Uterus (tissue), 4 donors: ENCODE data around the gene CEP131. TPM values are rescaled to one million over a fixed set of nuclear protein-coding genes. Genes with fewer than 3 reads are reported as not detected.

Source experiments
- DNase-seq, 2 donors: peaks; one replicate each; pipeline ENCODE4 v3.0.0-alpha.2; 2019 to 2020
- H3K27ac ChIP-seq, 2 donors: fragments of 200-600 bp; sonication (generic); 1 replicate in 1 of 2; 2 replicates in 1 of 2; pipeline ENCODE4 v1.5.1; 2016 to 2018
- H3K27me3 ChIP-seq, 2 donors: fragments of 200-600 bp; sonication (generic); one replicate each; pipeline ENCODE4 v1.5.1; 2018 to 2019; ENCODE audit warnings: control low read depth in 1 of 2
- H3K36me3 ChIP-seq, 2 donors: fragments of 200-600 bp; sonication (generic); one replicate each; pipeline ENCODE4 v1.5.1; 2019; ENCODE audit warnings: control low read depth in 1 of 2
- H3K4me1 ChIP-seq, 2 donors: fragments of 200-600 bp; sonication (generic); one replicate each; pipeline ENCODE4 v1.5.1; 2018 to 2019; ENCODE audit warnings: control low read depth in 1 of 2
- H3K4me3 ChIP-seq, 2 donors: fragments of 200-600 bp; sonication (generic); 1 replicate in 1 of 2; 2 replicates in 1 of 2; pipeline ENCODE4 v1.5.1; 2018 to 2019; ENCODE audit warnings: mild to moderate bottlenecking in 1 of 2
- H3K9me3 ChIP-seq, 2 donors: fragments of 200-600 bp; sonication (generic); one replicate each; pipeline ENCODE4 v1.5.1; 2019; ENCODE audit warnings: control low read depth in 1 of 2
- POLR2A ChIP-seq, 2 donors: fragments of 450-650 bp; IDR thresholded peaks; one replicate each; pipeline ENCODE4 v1.6.1; 2016; ENCODE audit warnings: antibody characterized with exemption in 2 of 2, mild to moderate bottlenecking in 1 of 2, moderate library complexity in 1 of 2
- intact Hi-C: fragments of 100-400 bp; cut with DNase I; formaldehyde crosslinking; loops from one replicate; pipeline ENCODE4 v1.15.1; 2023; ENCODE audit warnings: low total_unique reads
- total RNA-seq, 4 donors: library from RNA; depleted of rRNA in 3 of 4; stranded (reverse); fragments of >200 nt in 3 of 4; gene quantifications; one replicate each; pipeline versions ENCODE4 v1.1.0 to v1.2.4, GENCODE V29; 2014 to 2023
- TF ChIP-seq, protein P1 (sequence below), 4 experiments: fragments of 200-600 bp in 2 of 4; fragments of 450-650 bp in 2 of 4; sonication (generic) in 2 of 4; IDR thresholded peaks; one replicate each; pipeline ENCODE4 v1.5.1; 2016 to 2019; ENCODE audit warnings: antibody characterized with exemption in 4 of 4, mild to moderate bottlenecking in 2 of 4, moderate library complexity in 1 of 4
- donor health status: DM: yes; HTN: yes; CAD: no.

CEP131 gene
- total RNA-seq, 4 donors from 2014 or later = 2.9 to 13.3 (median 10.0) TPM

DNA sequence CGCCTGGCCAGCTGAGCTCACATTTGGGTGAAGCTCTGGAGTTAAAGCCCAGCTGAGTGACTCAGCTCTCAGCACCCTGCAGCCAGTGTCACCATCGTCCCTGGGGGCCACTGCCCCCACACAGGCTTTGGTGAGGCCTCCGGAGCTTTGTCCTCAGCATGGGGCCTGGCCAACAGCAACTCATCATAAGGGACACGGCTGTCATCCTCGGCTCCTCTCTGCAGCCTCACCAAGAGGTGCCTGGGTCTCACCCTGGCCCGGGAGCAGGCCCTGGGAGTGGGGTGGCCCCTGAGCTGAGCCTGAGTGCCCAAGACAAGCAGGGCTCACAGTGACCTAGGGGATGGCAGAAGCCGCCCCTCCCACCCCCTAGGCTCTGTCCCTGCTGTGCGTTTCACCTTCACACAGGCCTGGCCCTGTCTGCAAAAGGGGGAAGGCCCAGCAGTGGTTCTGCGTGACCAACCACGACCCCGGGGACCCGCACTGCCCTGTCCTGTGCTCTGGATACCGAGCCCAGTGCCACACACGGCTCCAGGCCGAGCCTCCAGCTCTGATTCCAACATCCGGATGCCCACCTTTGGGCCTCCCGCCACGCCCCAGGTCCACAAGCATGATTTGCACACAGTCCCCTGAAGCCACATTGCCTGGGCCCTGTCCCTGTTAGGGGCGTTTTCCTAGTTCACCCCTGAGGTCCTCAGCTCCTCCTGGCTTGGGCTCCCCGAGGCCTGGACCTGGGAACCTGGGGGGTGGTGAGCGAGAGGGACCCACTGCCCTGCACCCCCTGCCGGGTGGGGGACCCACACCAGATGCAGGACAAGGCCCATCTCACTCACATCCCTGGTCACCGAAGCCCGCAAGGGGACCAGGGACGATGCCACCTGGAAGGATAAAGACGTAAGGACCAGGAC, 34.9 kb downstream of the CEP131 start:
- Histone ChIP-seq H3K4me3 (no peak overlapping the region), H3K4me1 (no peaks in the 10 kb centered on the region), H3K27ac (no peak overlapping the region), H3K36me3 (no peaks in the 10 kb centered on the region), H3K9me3 (no peaks in the 10 kb centered on the region), H3K27me3 (no peaks in the 10 kb centered on the region)
- TF ChIP-seq, protein P1, sequence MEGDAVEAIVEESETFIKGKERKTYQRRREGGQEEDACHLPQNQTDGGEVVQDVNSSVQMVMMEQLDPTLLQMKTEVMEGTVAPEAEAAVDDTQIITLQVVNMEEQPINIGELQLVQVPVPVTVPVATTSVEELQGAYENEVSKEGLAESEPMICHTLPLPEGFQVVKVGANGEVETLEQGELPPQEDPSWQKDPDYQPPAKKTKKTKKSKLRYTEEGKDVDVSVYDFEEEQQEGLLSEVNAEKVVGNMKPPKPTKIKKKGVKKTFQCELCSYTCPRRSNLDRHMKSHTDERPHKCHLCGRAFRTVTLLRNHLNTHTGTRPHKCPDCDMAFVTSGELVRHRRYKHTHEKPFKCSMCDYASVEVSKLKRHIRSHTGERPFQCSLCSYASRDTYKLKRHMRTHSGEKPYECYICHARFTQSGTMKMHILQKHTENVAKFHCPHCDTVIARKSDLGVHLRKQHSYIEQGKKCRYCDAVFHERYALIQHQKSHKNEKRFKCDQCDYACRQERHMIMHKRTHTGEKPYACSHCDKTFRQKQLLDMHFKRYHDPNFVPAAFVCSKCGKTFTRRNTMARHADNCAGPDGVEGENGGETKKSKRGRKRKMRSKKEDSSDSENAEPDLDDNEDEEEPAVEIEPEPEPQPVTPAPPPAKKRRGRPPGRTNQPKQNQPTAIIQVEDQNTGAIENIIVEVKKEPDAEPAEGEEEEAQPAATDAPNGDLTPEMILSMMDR (IDR thresholded peaks at IDR 0.05) = no peak
- no peak for TF ChIP-seq POLR2A (IDR thresholded peaks at IDR 0.05)
- no peak for DNase-seq
- intact Hi-C loops = no loop called here

- intact Hi-C loops = no loop called here
- H3K4me1 ChIP-seq = no peaks in the 10 kb centered on the region
- no peaks in the 10 kb centered on the region for H3K27me3 ChIP-seq
- DNase-seq = no peak
- no peaks in the 10 kb centered on the region for H3K36me3 ChIP-seq
- TF ChIP-seq, protein P1 (IDR thresholded peaks at IDR 0.05) = no peak
- TF ChIP-seq POLR2A (IDR thresholded peaks at IDR 0.05) = no peak
- H3K27ac ChIP-seq = no peak overlapping the region
- no peaks in the 10 kb centered on the region for H3K9me3 ChIP-seq
- H3K4me3 ChIP-seq = no peak overlapping the region
These were observed 35.6 kb downstream of the CEP131 start for GRCh38 chr17:81187120-81187519.

GRCh38 chr17:81186203-81186602, 36.6 kb downstream of the CEP131 start:
- no peaks in the 10 kb centered on the region for H3K4me1 ChIP-seq
- TF ChIP-seq POLR2A (IDR thresholded peaks at IDR 0.05) = no peak
- TF ChIP-seq, protein P1 (IDR thresholded peaks at IDR 0.05) = no peak
- DNase-seq = no peak
- no peaks in the 10 kb centered on the region for H3K9me3 ChIP-seq
- H3K36me3 ChIP-seq = no peaks in the 10 kb centered on the region
- no peak overlapping the region for H3K4me3 ChIP-seq
- H3K27ac ChIP-seq = no peak overlapping the region
- intact Hi-C loops = no loop called here
- H3K27me3 ChIP-seq = no peaks in the 10 kb centered on the region

GRCh38 chr17:81184555-81184954, 38.2 kb downstream of the CEP131 start:
- Histone ChIP-seq H3K4me1 (no peaks in the 10 kb centered on the region), H3K27me3 (no peaks in the 10 kb centered on the region), H3K9me3 (no peaks in the 10 kb centered on the region), H3K27ac (no peak overlapping the region), H3K4me3 (no peak overlapping the region), H3K36me3 (no peaks in the 10 kb centered on the region)
- no peak for TF ChIP-seq POLR2A (IDR thresholded peaks at IDR 0.05)
- TF ChIP-seq, protein P1 (IDR thresholded peaks at IDR 0.05) = no peak
- intact Hi-C loops = no loop called here
- DNase-seq = no peak

DNA sequence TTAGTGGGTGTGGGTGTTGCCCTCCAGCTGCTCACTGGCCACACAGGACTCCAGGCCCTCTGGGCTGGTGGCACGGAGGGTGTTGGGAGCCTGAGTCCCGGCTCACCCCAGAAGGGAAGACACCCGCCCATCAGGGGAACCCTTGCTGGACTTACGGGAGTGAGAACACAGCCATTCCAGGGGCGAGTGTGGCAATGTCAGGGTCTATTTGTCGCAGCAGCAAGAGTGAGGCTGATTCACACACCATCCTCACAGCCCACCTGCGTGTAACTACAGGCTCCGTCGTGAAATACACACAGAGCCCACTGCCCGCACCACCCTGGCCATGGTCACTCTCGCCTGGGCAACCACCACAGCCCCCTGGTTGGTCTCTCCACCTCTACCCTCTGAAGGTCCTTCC, 39.0 kb downstream of the CEP131 start:
- Histone ChIP-seq H3K4me3 (no peak overlapping the region), H3K27me3 (no peaks in the 10 kb centered on the region), H3K9me3 (no peaks in the 10 kb centered on the region), H3K4me1 (no peaks in the 10 kb centered on the region), H3K27ac (no peak overlapping the region), H3K36me3 (no peaks in the 10 kb centered on the region)
- TF ChIP-seq, protein P1 (IDR thresholded peaks at IDR 0.05) = no peak
- no peak for TF ChIP-seq POLR2A (IDR thresholded peaks at IDR 0.05)
- DNase-seq = no peak
- intact Hi-C loops = no loop called here
